WTC11 (cell line): Measurements from ENCODE around the gene AUP1.

Experiments
- ELF4 ChIP-seq: sonication (generic); formaldehyde crosslinking; IDR thresholded peaks from 2 replicates; pipeline ENCODE4 v1.8.1; 2022; ENCODE audit warnings: low read depth, mild to moderate bottlenecking, moderate library complexity, missing genetic modification reagents
- JUN ChIP-seq: sonication (generic); formaldehyde crosslinking; IDR thresholded peaks from 2 replicates; pipeline ENCODE4 v1.8.0; 2023; ENCODE audit warnings: mild to moderate bottlenecking, missing genetic modification reagents
- TF ChIP-seq, protein P1 (sequence below): sonication (generic); formaldehyde crosslinking; IDR thresholded peaks from 2 replicates; pipeline ENCODE4 v1.8.0; 2022; ENCODE audit warnings: mild to moderate bottlenecking, missing genetic modification reagents
- TF ChIP-seq, protein P2 (sequence below): sonication (generic); formaldehyde crosslinking; IDR thresholded peaks from 2 replicates; pipeline ENCODE4 v1.8.1; 2022; ENCODE audit warnings: mild to moderate bottlenecking, moderate library complexity, missing genetic modification reagents
- TF ChIP-seq, protein P3 (sequence below): sonication (generic); formaldehyde crosslinking; conservative IDR thresholded peaks from 2 replicates; pipeline ENCODE4 v1.8.1; 2022; ENCODE audit warnings: mild to moderate bottlenecking, missing genetic modification reagents

DNA sequence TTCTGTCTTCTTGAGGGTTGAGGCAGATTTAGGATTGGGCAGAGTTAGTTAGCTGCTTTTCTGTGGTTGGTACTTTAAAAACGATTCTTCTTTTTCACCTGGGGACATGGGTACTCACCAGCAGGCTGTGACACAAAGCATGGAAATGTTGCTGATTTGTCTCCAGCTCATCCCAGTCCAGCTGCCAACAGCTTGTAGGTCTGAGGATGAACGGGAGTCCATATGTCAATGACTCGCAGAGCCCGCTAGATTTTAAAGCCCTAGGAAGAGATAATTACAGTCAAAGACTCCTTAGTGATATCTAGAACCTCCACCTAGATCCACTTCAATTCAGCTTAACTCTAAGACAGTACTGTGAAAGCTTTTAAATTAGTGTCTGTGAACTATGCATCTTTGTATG, 45.8 kb upstream of the AUP1 start:
- TF ChIP-seq ELF4 (CRISPR knock-in tag) (no peak), JUN (no peak)
- TF ChIP-seq, protein P1, sequence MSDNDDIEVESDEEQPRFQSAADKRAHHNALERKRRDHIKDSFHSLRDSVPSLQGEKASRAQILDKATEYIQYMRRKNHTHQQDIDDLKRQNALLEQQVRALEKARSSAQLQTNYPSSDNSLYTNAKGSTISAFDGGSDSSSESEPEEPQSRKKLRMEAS (CRISPR knock-in tag), result no peak
- TF ChIP-seq, protein P2, sequence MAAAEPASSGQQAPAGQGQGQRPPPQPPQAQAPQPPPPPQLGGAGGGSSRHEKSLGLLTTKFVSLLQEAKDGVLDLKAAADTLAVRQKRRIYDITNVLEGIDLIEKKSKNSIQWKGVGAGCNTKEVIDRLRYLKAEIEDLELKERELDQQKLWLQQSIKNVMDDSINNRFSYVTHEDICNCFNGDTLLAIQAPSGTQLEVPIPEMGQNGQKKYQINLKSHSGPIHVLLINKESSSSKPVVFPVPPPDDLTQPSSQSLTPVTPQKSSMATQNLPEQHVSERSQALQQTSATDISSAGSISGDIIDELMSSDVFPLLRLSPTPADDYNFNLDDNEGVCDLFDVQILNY, result no peak
- TF ChIP-seq, protein P3, sequence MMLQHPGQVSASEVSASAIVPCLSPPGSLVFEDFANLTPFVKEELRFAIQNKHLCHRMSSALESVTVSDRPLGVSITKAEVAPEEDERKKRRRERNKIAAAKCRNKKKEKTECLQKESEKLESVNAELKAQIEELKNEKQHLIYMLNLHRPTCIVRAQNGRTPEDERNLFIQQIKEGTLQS, result no peak
